ENCODE measurements around the gene DEFB114.

The DEFB114 gene

GRCh38 chr6:49934770-49935169 lies 29.2 kb downstream of the DEFB114 start:
- no peak for DNase-seq

GRCh38 chr6:49933526-49933925 lies 30.4 kb downstream of the DEFB114 start:
- no peak for DNase-seq

- DNase-seq = no peak
These were observed 34.6 kb downstream of the DEFB114 start for GRCh38 chr6:49929340-49929739.

GRCh38 chr6:49923826-49924225 lies 40.1 kb downstream of the DEFB114 start:
- peak; percentile 31 for DNase-seq

GRCh38 chr6:49919935-49920644 lies 43.9 kb downstream of the DEFB114 start:
- DNase-seq = no peak

GRCh38 chr6:49919261-49919660 lies 44.7 kb downstream of the DEFB114 start:
- no peak for DNase-seq

- DNase-seq = no peak
These were observed 45.2 kb downstream of the DEFB114 start for GRCh38 chr6:49918787-49919186.

- peak; percentile 57 for DNase-seq
These were observed 48.9 kb downstream of the DEFB114 start for GRCh38 chr6:49915035-49915434.

- peak; percentile 69 for DNase-seq
These were observed 50.2 kb downstream of the DEFB114 start for GRCh38 chr6:49913636-49914375.

- no peak for DNase-seq
These were observed 51.8 kb downstream of the DEFB114 start for GRCh38 chr6:49912196-49912595.

- DNase-seq = no peak
These were observed 52.7 kb downstream of the DEFB114 start for GRCh38 chr6:49911252-49911651.

All from COR-L47 (cell line).